HG03565 (cell line): ENCODE results near the gene COL21A1.

Source experiments
- ATAC-seq: cut with Tn5 transposase; IDR thresholded peaks from one replicate; pipeline ENCODE4 v1.9.1; 2021; ENCODE audit warnings: mild to moderate bottlenecking, moderate library complexity; ENCODE audit not compliant: unreplicated experiment

Gene COL21A1

GRCh38 chr6:56055081-56055704 lies 192.2 kb downstream of the COL21A1 start:
- no peak for ATAC-seq

DNA sequence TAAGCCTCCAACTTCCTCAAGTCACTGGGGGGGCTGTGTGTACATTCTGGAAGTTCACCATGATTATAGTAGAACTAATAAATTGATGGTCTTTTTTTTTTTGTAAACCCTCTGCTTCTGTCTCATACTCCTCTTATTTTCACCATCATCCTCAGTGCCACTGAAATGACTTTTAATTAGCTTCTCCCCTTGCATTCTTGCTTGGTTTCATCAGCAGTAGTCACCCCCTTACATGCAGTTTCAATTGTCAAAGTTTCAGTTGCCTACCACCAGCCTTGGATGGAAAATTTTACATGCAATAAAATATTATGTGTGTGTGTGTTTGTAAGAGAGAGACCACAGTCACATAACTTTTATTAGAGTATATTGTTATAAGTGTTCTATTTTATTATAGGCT lies 196.2 kb downstream of the COL21A1 start:
- no peak for ATAC-seq

DNA sequence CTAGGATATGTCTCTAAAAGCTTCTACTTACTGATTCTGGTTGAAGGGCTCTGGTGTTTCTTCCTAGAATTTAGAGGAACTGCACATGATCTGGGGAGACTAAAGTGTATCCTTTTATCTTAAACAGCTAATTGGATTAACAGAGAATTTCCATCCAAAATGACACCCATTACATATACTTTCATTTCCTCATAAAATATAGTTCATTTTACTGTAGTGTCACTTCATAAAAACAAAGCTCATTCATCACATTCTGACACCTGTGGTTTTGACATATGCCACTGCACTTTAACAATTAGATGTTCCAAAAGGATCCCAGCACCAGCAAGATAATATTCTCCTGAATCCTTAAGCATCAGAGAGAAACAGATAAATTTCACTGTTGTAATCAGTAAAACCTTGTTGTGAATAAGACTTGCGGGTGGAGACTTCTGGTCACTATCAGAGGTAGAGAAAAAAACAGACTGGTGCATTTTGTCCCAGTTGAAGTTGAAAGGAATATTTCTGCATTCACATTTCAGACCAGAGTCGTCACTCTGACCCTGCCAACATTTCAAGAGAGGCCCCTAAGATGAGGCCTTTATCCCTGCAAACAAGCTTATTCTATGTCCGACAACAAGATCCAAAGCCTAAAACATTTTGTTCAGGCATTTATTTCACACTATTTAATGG lies 196.7 kb downstream of the COL21A1 start:
- no peak for ATAC-seq

GRCh38 chr6:56048601-56049000 lies 198.8 kb downstream of the COL21A1 start:
- no peak for ATAC-seq

DNA sequence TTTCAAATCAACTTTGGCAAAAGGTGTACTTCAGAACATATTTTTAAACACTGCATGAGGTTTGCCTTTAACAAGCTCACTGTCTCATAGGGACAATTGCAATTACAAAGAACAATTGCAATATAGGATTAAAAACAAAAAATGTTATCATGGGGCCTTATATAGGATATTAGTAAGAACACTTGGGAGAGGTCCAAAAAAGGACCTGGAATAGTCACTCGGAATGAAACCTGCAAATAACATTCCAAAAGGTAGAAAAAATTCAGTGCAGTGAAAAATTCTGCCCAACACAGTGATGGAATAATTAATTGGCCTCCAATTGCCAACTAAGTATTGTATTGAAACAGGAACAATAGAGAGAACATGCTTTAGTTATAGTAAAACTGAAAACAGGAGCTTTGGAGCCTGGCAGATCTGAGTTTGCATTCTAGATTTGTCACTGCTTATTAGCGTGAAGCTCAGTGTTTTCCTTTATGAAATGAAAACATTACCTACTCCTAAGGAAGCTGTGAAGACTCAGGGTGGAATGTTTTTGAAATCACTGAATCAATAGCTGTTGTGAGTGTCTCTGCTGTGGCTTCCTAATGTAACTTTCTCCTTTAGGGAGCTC lies 199.3 kb downstream of the COL21A1 start:
- no peak for ATAC-seq

DNA sequence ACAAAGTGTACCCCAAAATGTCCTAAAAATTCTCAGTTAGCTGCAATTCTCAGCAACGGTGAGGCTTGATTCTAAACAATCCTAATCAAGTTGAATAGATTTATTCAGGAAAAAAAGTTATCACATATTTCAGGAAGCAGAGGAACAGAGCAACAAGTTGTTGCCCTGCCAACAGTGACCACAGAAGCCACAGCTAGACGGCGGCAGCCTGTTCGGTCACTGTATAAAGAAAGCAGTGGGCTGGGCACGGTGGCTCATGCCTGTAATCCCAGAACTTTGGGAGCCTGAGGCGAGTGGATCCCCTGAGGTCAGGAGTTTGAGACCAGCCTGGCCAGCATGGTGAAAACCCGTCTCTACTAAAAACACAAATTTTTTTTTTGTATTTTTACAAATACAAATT lies 200.8 kb downstream of the COL21A1 start:
- no peak for ATAC-seq

DNA sequence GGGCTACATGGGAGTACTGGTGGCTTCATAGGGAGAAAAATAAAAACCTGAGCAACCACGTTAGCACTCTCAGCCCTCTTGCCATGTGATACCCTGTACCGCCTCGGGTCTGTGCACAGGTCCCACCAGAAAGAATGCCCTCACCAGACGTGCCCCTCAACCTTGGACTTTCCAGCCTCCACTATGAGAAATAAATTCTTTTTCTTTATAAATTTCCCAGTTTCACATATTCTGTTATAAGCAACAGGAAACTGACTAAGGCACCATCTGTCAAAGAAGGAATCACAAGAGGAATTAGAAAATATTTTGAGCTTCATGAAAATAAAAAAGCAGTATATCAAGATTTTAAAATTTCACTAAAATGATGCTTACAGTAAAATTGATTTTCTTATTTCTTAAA lies 203.6 kb downstream of the COL21A1 start:
- no peak for ATAC-seq

- ATAC-seq, result no peak
These were observed 204.3 kb downstream of the COL21A1 start for GRCh38 chr6:56043076-56043475.

DNA sequence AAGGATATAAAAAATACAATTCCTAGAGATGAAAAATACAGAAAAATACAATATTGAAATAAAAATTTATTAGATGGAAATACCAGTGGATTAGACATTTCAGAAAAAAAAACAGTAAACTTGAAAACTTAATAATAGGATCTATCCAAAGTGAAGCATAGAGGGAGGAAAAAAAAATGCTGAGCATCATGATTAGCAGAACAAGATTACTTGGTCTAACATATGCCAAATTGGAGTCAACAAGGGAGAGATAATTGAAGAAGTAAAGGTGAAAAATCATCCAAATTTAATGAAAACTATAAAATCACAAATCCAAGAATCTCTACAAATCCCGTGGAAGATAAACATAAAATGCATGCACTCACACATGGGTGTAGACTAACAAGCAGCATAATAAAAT lies 205.8 kb downstream of the COL21A1 start:
- ATAC-seq, result no peak

DNA sequence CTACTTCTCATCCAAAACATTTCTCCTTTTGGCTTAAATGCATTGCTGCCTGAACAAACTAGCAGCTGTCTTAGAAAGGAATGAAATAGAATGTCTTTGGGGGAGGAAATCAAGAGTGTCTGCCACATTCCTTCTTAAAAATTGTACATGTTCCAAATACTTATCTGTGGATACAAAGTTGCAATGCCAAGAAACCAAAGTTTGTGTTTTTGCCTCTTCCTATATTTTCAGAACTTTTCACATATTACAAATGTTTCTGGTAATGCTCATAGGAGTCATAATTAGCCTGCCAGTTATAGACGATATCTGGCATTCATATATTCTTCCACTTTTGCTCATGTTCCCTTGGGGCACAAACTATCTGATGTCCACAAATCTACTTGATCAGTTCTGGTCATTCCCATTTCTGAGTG lies 206.5 kb downstream of the COL21A1 start:
- ATAC-seq, result no peak

- no peak for ATAC-seq
These were observed 207.2 kb downstream of the COL21A1 start for GRCh38 chr6:56040223-56040622.

- ATAC-seq, result no peak
These were observed 208.6 kb downstream of the COL21A1 start for GRCh38 chr6:56038764-56039163.

- no peak for ATAC-seq
These were observed 209.8 kb downstream of the COL21A1 start for GRCh38 chr6:56037601-56038000.

- ATAC-seq, result no peak
These were observed 210.3 kb downstream of the COL21A1 start for GRCh38 chr6:56036916-56037600.

DNA sequence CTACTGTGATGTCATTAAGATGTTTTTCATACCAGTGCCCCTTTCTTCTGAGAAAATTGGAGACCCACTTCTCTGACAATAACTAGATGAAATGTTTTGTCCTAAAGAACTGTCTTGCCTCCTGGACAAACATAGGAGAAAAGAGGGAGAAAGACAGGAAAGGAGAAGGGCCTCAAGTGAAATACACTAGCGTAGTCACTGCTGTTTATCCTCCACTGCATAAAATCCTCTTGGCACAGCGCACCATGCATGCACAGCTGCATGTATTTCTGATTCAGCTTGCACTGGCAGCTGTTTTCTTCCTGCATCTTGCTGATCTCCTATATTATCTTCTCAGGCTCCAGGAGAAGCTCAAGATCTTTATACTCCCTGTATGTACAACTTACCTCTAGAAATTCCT lies 214.0 kb downstream of the COL21A1 start:
- no peak for ATAC-seq

- ATAC-seq, result no peak
These were observed 214.6 kb downstream of the COL21A1 start for GRCh38 chr6:56032715-56033260.

GRCh38 chr6:56027865-56028264 lies 219.5 kb downstream of the COL21A1 start:
- ATAC-seq, result no peak

DNA sequence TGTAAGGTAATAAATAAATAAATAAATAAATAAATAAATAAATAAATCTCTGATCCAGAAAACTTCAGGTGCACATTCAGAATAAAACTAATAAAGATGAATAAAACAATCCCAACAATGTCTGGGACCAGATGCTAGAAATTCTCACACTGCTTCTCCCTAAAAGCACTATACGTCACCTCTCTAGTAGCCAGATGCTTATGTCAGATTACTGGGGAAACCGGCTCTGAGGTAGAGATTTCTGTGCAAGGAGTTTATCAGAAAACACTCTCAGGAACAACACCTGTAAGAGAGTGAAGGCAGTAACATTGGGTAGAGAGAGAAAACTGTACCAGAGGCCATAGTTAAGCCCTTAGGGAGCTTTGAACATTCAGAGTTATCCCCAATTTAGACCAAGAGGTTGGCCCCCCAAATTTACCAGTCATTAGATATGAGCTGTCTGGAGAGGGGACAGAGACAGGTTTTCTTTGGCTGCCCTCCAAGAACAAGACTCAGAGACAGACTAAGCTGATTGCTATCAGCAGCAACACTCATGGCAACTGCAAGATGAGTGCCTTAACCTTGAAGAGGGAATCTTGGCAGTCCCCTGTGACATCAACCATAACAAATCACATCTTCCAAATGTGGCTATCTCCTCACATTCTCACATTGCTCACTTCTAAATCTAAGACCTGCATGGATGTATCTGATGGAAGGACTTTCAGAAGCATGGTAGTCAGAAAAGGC lies 220.8 kb downstream of the COL21A1 start:
- ATAC-seq, result no peak

GRCh38 chr6:56025795-56026194 lies 221.6 kb downstream of the COL21A1 start:
- ATAC-seq, result no peak

- ATAC-seq, result no peak
These were observed 222.4 kb downstream of the COL21A1 start for GRCh38 chr6:56024931-56025330.

GRCh38 chr6:56023829-56024228 lies 223.6 kb downstream of the COL21A1 start:
- no peak for ATAC-seq
